GM23338 (cell line): Measurements from ENCODE around the gene RSRC1. TPM values are rescaled to one million over a fixed set of nuclear protein-coding genes. Genes with fewer than 3 reads are reported as not detected.

Source experiments
- ATAC-seq: fragments of 200-7000 bp; cut with Tn5 transposase; 3 replicates; pipeline ENCODE4 v1.9.1; 2020
- DNase-seq: peaks from one replicate; pipeline ENCODE4 v3.0.0-alpha.2; 2015; ENCODE audit warnings: low spot score
- H2AFZ ChIP-seq: fragments of 200-600 bp; sonication (generic); 2 replicates; pipeline ENCODE4 v1.8.0; 2016; ENCODE audit warnings: antibody characterized with exemption, mild to moderate bottlenecking, moderate library complexity
- H3F3A ChIP-seq: fragments of 200-600 bp; sonication (generic); replicated peaks from 2 replicates; pipeline ENCODE4 v1.8.0; 2017; ENCODE audit warnings: antibody characterized with exemption, mixed run types, low read depth
- H3K27ac ChIP-seq: fragments of 200-600 bp; sonication (generic); 2 replicates; pipeline ENCODE4 v1.6.1; 2016; ENCODE audit warnings: low read depth
- H3K27me3 ChIP-seq: fragments of 200-600 bp; sonication (generic); 2 replicates; pipeline ENCODE4 v1.8.0; 2016; ENCODE audit warnings: mild to moderate bottlenecking, mixed run types, moderate library complexity; ENCODE audit not compliant: insufficient read depth
- H3K36me3 ChIP-seq: fragments of 200-600 bp; sonication (generic); 2 replicates; pipeline ENCODE4 v1.8.0; 2016; ENCODE audit warnings: mild to moderate bottlenecking; ENCODE audit not compliant: insufficient read depth
- H3K4me1 ChIP-seq: fragments of 200-600 bp; sonication (generic); 2 replicates; pipeline ENCODE4 v1.8.0; 2016; ENCODE audit warnings: mild to moderate bottlenecking, moderate library complexity; ENCODE audit not compliant: insufficient read depth
- H3K4me2 ChIP-seq: fragments of 200-600 bp; sonication (generic); 2 replicates; pipeline ENCODE4 v1.7.1; 2017; ENCODE audit warnings: mixed run types
- H3K4me3 ChIP-seq: fragments of 200-600 bp; sonication (generic); 2 replicates; pipeline ENCODE4 v1.6.1; 2016; ENCODE audit warnings: mixed run types
- H3K79me2 ChIP-seq: fragments of 200-600 bp; sonication (generic); replicated peaks from 2 replicates; pipeline ENCODE4 v1.8.0; 2017; ENCODE audit warnings: mild to moderate bottlenecking; ENCODE audit not compliant: insufficient read depth
- H3K9me2 ChIP-seq: fragments of 200-600 bp; sonication (generic); 2 replicates; pipeline ENCODE4 v1.8.0; 2017; ENCODE audit not compliant: insufficient read depth
- H4K20me1 ChIP-seq: fragments of 200-600 bp; sonication (generic); replicated peaks from 2 replicates; pipeline ENCODE4 v1.8.0; 2017; ENCODE audit warnings: mild to moderate bottlenecking; ENCODE audit not compliant: insufficient read depth
- H3K27ac Mint-ChIP-seq: 2 replicates; pipeline ENCODE4 v1.8.0; 2020; ENCODE audit warnings: inconsistent platforms, mild to moderate bottlenecking, moderate library complexity, mixed read lengths
- H3K27me3 Mint-ChIP-seq: 3 replicates; pipeline ENCODE4 v1.8.0; 2022; ENCODE audit warnings: low read depth, mild to moderate bottlenecking, moderate library complexity, mixed read lengths, inconsistent platforms; ENCODE audit not compliant: insufficient read depth, poor library complexity
- H3K36me3 Mint-ChIP-seq: 3 replicates; pipeline ENCODE4 v1.8.0; 2021; ENCODE audit warnings: low read depth, mild to moderate bottlenecking, inconsistent platforms, moderate library complexity, mixed read lengths
- H3K4me1 Mint-ChIP-seq: 3 replicates; pipeline ENCODE4 v1.8.0; 2020; ENCODE audit warnings: mild to moderate bottlenecking, inconsistent platforms, mixed read lengths
- H3K4me3 Mint-ChIP-seq: 3 replicates; pipeline ENCODE4 v1.8.0; 2021; ENCODE audit warnings: moderate library complexity, mild to moderate bottlenecking, inconsistent platforms, mixed read lengths
- H3K9me3 Mint-ChIP-seq: 3 replicates; pipeline ENCODE4 v1.8.0; 2020; ENCODE audit warnings: moderate library complexity, mild to moderate bottlenecking, inconsistent platforms, mixed read lengths
- ETS1 ChIP-seq: IDR thresholded peaks from 2 replicates; pipeline ENCODE4 v1.6.1; 2016; ENCODE audit warnings: antibody characterized with exemption
- EZH2 ChIP-seq: fragments of 200-600 bp; sonication (generic); IDR thresholded peaks from one replicate; pipeline ENCODE4 v1.8.0; 2017; ENCODE audit warnings: antibody characterized with exemption, mild to moderate bottlenecking, low read depth; ENCODE audit not compliant: unreplicated experiment
- EZH2phosphoT487 ChIP-seq: fragments of 200-600 bp; sonication (generic); IDR thresholded peaks from one replicate; pipeline ENCODE4 v1.8.1; 2018; ENCODE audit warnings: antibody characterized with exemption; ENCODE audit not compliant: unreplicated experiment
- JUNB ChIP-seq: IDR thresholded peaks from one replicate; pipeline ENCODE4 v1.6.1; 2016; ENCODE audit warnings: antibody characterized with exemption; ENCODE audit not compliant: unreplicated experiment
- STAT1 ChIP-seq: IDR thresholded peaks from one replicate; pipeline ENCODE4 v1.6.1; 2016; ENCODE audit warnings: antibody characterized with exemption; ENCODE audit not compliant: unreplicated experiment
- ZNF114 ChIP-seq: fragments of 250-450 bp; sonication (Bioruptor Pico); IDR thresholded peaks from 2 replicates; pipeline ENCODE4 v1.5.0; 2020; ENCODE audit warnings: mild to moderate bottlenecking, moderate library complexity
- ZNF462 ChIP-seq: fragments of 250-450 bp; sonication (Bioruptor Pico); IDR thresholded peaks from 2 replicates; pipeline ENCODE4 v1.5.0; 2020; ENCODE audit warnings: mild to moderate bottlenecking, moderate library complexity
- polyA plus RNA-seq: library from polyadenylated mRNA; unstranded; fragments of >200 nt; fragmentation: Nextera tagmentation; extraction: Ambion mirVana; gene quantifications from 2 replicates; pipeline ENCODE4 v1.2.1, GENCODE V29; 2016
- total RNA-seq: library from RNA; depleted of rRNA; stranded (reverse); fragments of >200 nt; shearing (Covaris generic); gene quantifications from 2 replicates; pipeline ENCODE4 v1.2.3, GENCODE V29; 2014
- TF ChIP-seq, protein P1 (sequence below): IDR thresholded peaks from one replicate; pipeline ENCODE4 v1.6.1; 2018; ENCODE audit warnings: antibody characterized with exemption; ENCODE audit not compliant: unreplicated experiment

Gene RSRC1
- total and polyA plus RNA-seq, 2 experiments from 2014 or later, result 32.5 to 76.8 TPM

DNA sequence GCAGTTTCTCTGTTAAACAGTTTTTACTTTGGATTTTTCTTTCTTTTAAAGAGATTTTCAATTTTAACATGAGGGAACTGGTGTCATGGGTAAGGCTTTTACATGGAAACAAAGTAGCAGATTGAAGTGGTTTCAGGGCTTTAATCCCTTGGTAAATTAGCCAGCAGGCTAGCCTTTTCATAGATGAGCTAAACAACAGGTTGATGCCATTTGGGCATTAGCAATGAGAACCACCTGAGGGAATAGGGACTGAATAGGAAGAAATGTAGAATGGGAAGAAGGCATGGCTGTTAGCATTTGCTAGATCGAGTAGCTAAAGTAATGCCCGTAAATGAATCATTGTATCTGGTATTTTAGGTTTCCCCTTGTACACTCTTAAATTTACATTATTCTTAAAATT, 295.6 kb downstream of the RSRC1 start:
- H3F3A ChIP-seq, result no peaks in the 10 kb centered on the region
- Mint-ChIP-seq H3K4me1 (peaks cover 7% of the 10 kb centered on the region; the same call in 2 of the 3 replicates), H3K9me3 (no peaks in the 10 kb centered on the region), H3K4me3 (no peak overlapping the region), H3K36me3 (no peaks in the 10 kb centered on the region), H3K27ac (no peak overlapping the region), H3K27me3 (no peaks in the 10 kb centered on the region)
- no peak overlapping the region for H3K4me3 ChIP-seq
- ATAC-seq, result peak; percentile 51
- TF ChIP-seq JUNB (no peak), EZH2phosphoT487 (no peak), ZNF114 (no peak), ZNF462 (CRISPR knock-in tag) (no peak), STAT1 (no peak), EZH2 (no peak), ETS1 (no peak)
- TF ChIP-seq, protein P1, sequence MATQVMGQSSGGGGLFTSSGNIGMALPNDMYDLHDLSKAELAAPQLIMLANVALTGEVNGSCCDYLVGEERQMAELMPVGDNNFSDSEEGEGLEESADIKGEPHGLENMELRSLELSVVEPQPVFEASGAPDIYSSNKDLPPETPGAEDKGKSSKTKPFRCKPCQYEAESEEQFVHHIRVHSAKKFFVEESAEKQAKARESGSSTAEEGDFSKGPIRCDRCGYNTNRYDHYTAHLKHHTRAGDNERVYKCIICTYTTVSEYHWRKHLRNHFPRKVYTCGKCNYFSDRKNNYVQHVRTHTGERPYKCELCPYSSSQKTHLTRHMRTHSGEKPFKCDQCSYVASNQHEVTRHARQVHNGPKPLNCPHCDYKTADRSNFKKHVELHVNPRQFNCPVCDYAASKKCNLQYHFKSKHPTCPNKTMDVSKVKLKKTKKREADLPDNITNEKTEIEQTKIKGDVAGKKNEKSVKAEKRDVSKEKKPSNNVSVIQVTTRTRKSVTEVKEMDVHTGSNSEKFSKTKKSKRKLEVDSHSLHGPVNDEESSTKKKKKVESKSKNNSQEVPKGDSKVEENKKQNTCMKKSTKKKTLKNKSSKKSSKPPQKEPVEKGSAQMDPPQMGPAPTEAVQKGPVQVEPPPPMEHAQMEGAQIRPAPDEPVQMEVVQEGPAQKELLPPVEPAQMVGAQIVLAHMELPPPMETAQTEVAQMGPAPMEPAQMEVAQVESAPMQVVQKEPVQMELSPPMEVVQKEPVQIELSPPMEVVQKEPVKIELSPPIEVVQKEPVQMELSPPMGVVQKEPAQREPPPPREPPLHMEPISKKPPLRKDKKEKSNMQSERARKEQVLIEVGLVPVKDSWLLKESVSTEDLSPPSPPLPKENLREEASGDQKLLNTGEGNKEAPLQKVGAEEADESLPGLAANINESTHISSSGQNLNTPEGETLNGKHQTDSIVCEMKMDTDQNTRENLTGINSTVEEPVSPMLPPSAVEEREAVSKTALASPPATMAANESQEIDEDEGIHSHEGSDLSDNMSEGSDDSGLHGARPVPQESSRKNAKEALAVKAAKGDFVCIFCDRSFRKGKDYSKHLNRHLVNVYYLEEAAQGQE, result no peak
- no peaks in the 10 kb centered on the region for H3K79me2 ChIP-seq
- no peak overlapping the region for H3K27ac ChIP-seq
- H3K9me2 ChIP-seq, result no peaks in the 10 kb centered on the region
- H3K36me3 ChIP-seq, result no peaks in the 10 kb centered on the region
- no peaks in the 10 kb centered on the region for H4K20me1 ChIP-seq
- no peak overlapping the region for H2AFZ ChIP-seq
- H3K4me1 ChIP-seq, result peaks cover 1% of the 10 kb centered on the region; the same call in 1 of the 2 replicates
- no peak overlapping the region for H3K4me2 ChIP-seq
- no peaks in the 10 kb centered on the region for H3K27me3 ChIP-seq
- DNase-seq, result peak; percentile 5
